Measurements from ENCODE around the gene SPAG9.

The SPAG9 gene

GRCh38 chr17:51044976-51045375 is 75.7 kb downstream of the SPAG9 start:
- DNase-seq (ENCODE audit: low read depth) = no peak

GRCh38 chr17:51036084-51036483 is 84.6 kb downstream of the SPAG9 start:
- no peak for DNase-seq (ENCODE audit: low read depth)

- DNase-seq (ENCODE audit: low read depth) = no peak
Measured at GRCh38 chr17:51035431-51035830, 85.2 kb downstream of the SPAG9 start.

GRCh38 chr17:51034800-51035199 is 85.9 kb downstream of the SPAG9 start:
- DNase-seq (ENCODE audit: low read depth) = no peak

GRCh38 chr17:51032850-51033249 is 87.8 kb downstream of the SPAG9 start:
- no peak for DNase-seq (ENCODE audit: low read depth)

GRCh38 chr17:51029568-51030463 is 90.9 kb downstream of the SPAG9 start:
- DNase-seq (ENCODE audit: low read depth) = no peak

GRCh38 chr17:51029142-51029541 is 91.5 kb downstream of the SPAG9 start:
- no peak for DNase-seq (ENCODE audit: low read depth)

GRCh38 chr17:51028176-51028863 is 92.3 kb downstream of the SPAG9 start:
- DNase-seq (ENCODE audit: low read depth) = no peak

- no peak for DNase-seq (ENCODE audit: low read depth)
Measured at GRCh38 chr17:51018541-51018940, 102.1 kb downstream of the SPAG9 start.

GRCh38 chr17:51017270-51017669 is 103.4 kb downstream of the SPAG9 start:
- no peak for DNase-seq (ENCODE audit: low read depth)

- no peak for DNase-seq (ENCODE audit: low read depth)
Measured at GRCh38 chr17:51016099-51016498, 104.6 kb downstream of the SPAG9 start.

- DNase-seq (ENCODE audit: low read depth) = no peak
Measured at GRCh38 chr17:51015145-51015558, 105.5 kb downstream of the SPAG9 start.

GRCh38 chr17:51014129-51014528 is 106.5 kb downstream of the SPAG9 start:
- no peak for DNase-seq (ENCODE audit: low read depth)

GRCh38 chr17:51013322-51013721 is 107.3 kb downstream of the SPAG9 start:
- no peak for DNase-seq (ENCODE audit: low read depth)

- no peak for DNase-seq (ENCODE audit: low read depth)
Measured at GRCh38 chr17:51012538-51012937, 108.1 kb downstream of the SPAG9 start.

GRCh38 chr17:51010173-51010675 is 110.4 kb downstream of the SPAG9 start:
- no peak for DNase-seq (ENCODE audit: low read depth)

- DNase-seq (ENCODE audit: low read depth) = no peak
Measured at GRCh38 chr17:51006601-51007000, 114.1 kb downstream of the SPAG9 start.

GRCh38 chr17:51005768-51006167 is 114.9 kb downstream of the SPAG9 start:
- no peak for DNase-seq (ENCODE audit: low read depth)

GRCh38 chr17:51004249-51004648 is 116.4 kb downstream of the SPAG9 start:
- no peak for DNase-seq (ENCODE audit: low read depth)

- DNase-seq (ENCODE audit: low read depth) = peak; percentile 9
Measured at GRCh38 chr17:51000835-51001638, 119.6 kb downstream of the SPAG9 start.

GRCh38 chr17:50995668-50996067 is 125.0 kb downstream of the SPAG9 start:
- DNase-seq (ENCODE audit: low read depth) = no peak

GRCh38 chr17:50993544-50993943 is 127.1 kb downstream of the SPAG9 start:
- DNase-seq (ENCODE audit: low read depth) = no peak
